ENCODE data around the gene MT1B.
"Not testable (repeated sequence)": the region's sequence is repeated elsewhere in the genome, so short reads cannot be mapped to it uniquely, and the experiment has no call there.

MT1B gene

GRCh38 chr16:56653218-56653617, 1.5 kb downstream of the MT1B start:
- no peaks in the 10 kb centered on the region for H3K9me3 ChIP-seq
- no peaks in the 10 kb centered on the region for H3K4me1 ChIP-seq
- H3K27me3 ChIP-seq: peaks cover 7% of the 10 kb centered on the region
- TF ChIP-seq CTCF (IDR thresholded peaks at IDR 0.05; ENCODE audit: low read depth, low read length): no peak
- no peak overlapping the region for H3K4me3 ChIP-seq (ENCODE audit: low read depth, low read length)
- no peaks in the 10 kb centered on the region for H3K36me3 ChIP-seq
- DNase-seq: no peak

GRCh38 chr16:56657555-56658326, 6.1 kb downstream of the MT1B start, which contains the start of gene MT1F:
TSS of gene MT1F (plus strand) at chr16:56657959. CDS start at chr16:56658059, 100 bp downstream.
- DNase-seq: peak; percentile 40
- Histone ChIP-seq H3K4me1 (no peaks in the 10 kb centered on the region), H3K27me3 (peaks cover 52% of the 10 kb centered on the region), H3K36me3 (no peaks in the 10 kb centered on the region), H3K4me3 (ENCODE audit: low read depth, low read length) (peak within 1 kb of the TSS; percentile 38), H3K9me3 (no peaks in the 10 kb centered on the region)
- no peak for TF ChIP-seq CTCF (IDR thresholded peaks at IDR 0.05; ENCODE audit: low read depth, low read length)

GRCh38 chr16:56658327-56658875, 6.7 kb downstream of the MT1B start:
- no peak for DNase-seq
- Histone ChIP-seq H3K36me3 (no peaks in the 10 kb centered on the region), H3K4me1 (no peaks in the 10 kb centered on the region), H3K4me3 (ENCODE audit: low read depth, low read length) (no peak overlapping the region; the same call in 1 of the 2 replicates), H3K9me3 (no peaks in the 10 kb centered on the region), H3K27me3 (peaks cover 58% of the 10 kb centered on the region)
- no peak for TF ChIP-seq CTCF (IDR thresholded peaks at IDR 0.05; ENCODE audit: low read depth, low read length)

- Histone ChIP-seq H3K9me3 (no peaks in the 10 kb centered on the region), H3K36me3 (no peaks in the 10 kb centered on the region), H3K27me3 (peaks cover 92% of the 10 kb centered on the region), H3K4me3 (ENCODE audit: low read depth, low read length) (no peak overlapping the region; the same call in 1 of the 2 replicates), H3K4me1 (no peaks in the 10 kb centered on the region)
- no peak for DNase-seq
- TF ChIP-seq CTCF (IDR thresholded peaks at IDR 0.05; ENCODE audit: low read depth, low read length): no peak
Measured at GRCh38 chr16:56662357-56663354, 11.0 kb downstream of the MT1B start.

GRCh38 chr16:56664506-56664905, 12.8 kb downstream of the MT1B start:
- no peak for TF ChIP-seq CTCF (IDR thresholded peaks at IDR 0.05; ENCODE audit: low read depth, low read length)
- Histone ChIP-seq H3K4me1 (no peaks in the 10 kb centered on the region), H3K27me3 (peaks cover 93% of the 10 kb centered on the region), H3K9me3 (no peaks in the 10 kb centered on the region), H3K36me3 (no peaks in the 10 kb centered on the region), H3K4me3 (ENCODE audit: low read depth, low read length) (no peak overlapping the region)
- DNase-seq: no peak

- H3K27me3 ChIP-seq: peaks cover 93% of the 10 kb centered on the region
- H3K36me3 ChIP-seq: not testable (repeated sequence)
Measured at GRCh38 chr16:56665286-56666261, 13.9 kb downstream of the MT1B start.

More at GRCh38 chr16:56665286-56666261, 13.9 kb downstream of the MT1B start:
- H3K4me1 ChIP-seq; H3K4me3 ChIP-seq (ENCODE audit: low read depth, low read length); DNase-seq; H3K9me3 ChIP-seq: not testable (repeated sequence)
